ENCODE data around the gene OXGR1. TPM values are rescaled to one million over a fixed set of nuclear protein-coding genes. Genes with fewer than 3 reads are reported as not detected.

The OXGR1 gene
- total and polyA plus RNA-seq, 3 donors from 2014 or later: 0.13 to 0.43 TPM; not detected in 1

GRCh38 chr13:96996886-96997285, 2.6 kb upstream of the OXGR1 start:
- 76 to 80% methylated on average over 5 of the region's 5 CpGs for whole genome bisulfite sequencing, 2 donors
- H3K4me1 ChIP-seq: peaks cover 7% of the 10 kb centered on the region
- H3K36me3 ChIP-seq (ENCODE audit: low read depth, missing control alignments): no peaks in the 10 kb centered on the region
- no peak for DNase-seq
- H3K9me3 ChIP-seq: no peaks in the 10 kb centered on the region
- H3K27me3 ChIP-seq: no peaks in the 10 kb centered on the region
- no peak overlapping the region for H3K4me3 ChIP-seq
- no peak overlapping the region for H3K27ac ChIP-seq
- intact Hi-C loops (cut with DNase I; ENCODE audit: low total_unique reads): no loop called here
- TF ChIP-seq POLR2A (IDR thresholded peaks at IDR 0.05) (no peak), CTCF (IDR thresholded peaks at IDR 0.05) (no peak)

- Histone ChIP-seq H3K4me1 (peaks cover 7% of the 10 kb centered on the region), H3K27ac (no peak overlapping the region), H3K4me3 (no peak overlapping the region), H3K36me3 (ENCODE audit: low read depth, missing control alignments) (no peaks in the 10 kb centered on the region), H3K9me3 (no peaks in the 10 kb centered on the region), H3K27me3 (no peaks in the 10 kb centered on the region)
- intact Hi-C loops (cut with DNase I; ENCODE audit: low total_unique reads): no loop called here
- no peak for TF ChIP-seq CTCF (IDR thresholded peaks at IDR 0.05)
- no peak for TF ChIP-seq POLR2A (IDR thresholded peaks at IDR 0.05)
- 78 to 80% methylated on average over 4 of the region's 4 CpGs for WGBS, 2 donors
- no peak for DNase-seq
These were observed 1.8 kb upstream of the OXGR1 start for GRCh38 chr13:96996107-96996506.

GRCh38 chr13:96994858-96995243, 575 bp upstream of the OXGR1 start:
- H3K27me3 ChIP-seq: no peaks in the 10 kb centered on the region
- intact Hi-C loops (cut with DNase I; ENCODE audit: low total_unique reads): no loop called here
- no peaks in the 10 kb centered on the region for H3K36me3 ChIP-seq (ENCODE audit: low read depth, missing control alignments)
- DNase-seq: no peak
- 31 to 37% methylated on average over 8 to 10 of the region's 10 CpGs for WGBS, 2 donors
- no peak for TF ChIP-seq POLR2A (IDR thresholded peaks at IDR 0.05)
- no peak for TF ChIP-seq CTCF (IDR thresholded peaks at IDR 0.05)
- no peak overlapping the region for H3K27ac ChIP-seq
- peak overlapping the region in 1 of 2 donors; percentile 42 for H3K4me3 ChIP-seq
- peaks cover 7% of the 10 kb centered on the region for H3K4me1 ChIP-seq
- H3K9me3 ChIP-seq: no peaks in the 10 kb centered on the region

GRCh38 chr13:96993634-96994016, 651 bp downstream of the OXGR1 start:
- WGBS, 2 donors: 23 to 25% methylated on average over 8 of the region's 8 CpGs
- TF ChIP-seq CTCF (IDR thresholded peaks at IDR 0.05) (no peak), POLR2A (IDR thresholded peaks at IDR 0.05) (no peak)
- intact Hi-C loops (cut with DNase I; ENCODE audit: low total_unique reads): no loop called here
- Histone ChIP-seq H3K36me3 (ENCODE audit: low read depth, missing control alignments) (no peaks in the 10 kb centered on the region), H3K27me3 (no peaks in the 10 kb centered on the region), H3K4me3 (peak overlapping the region; percentile 40 to 42), H3K27ac (no peak overlapping the region), H3K9me3 (no peaks in the 10 kb centered on the region), H3K4me1 (peaks cover 7% of the 10 kb centered on the region)
- no peak for DNase-seq

- Histone ChIP-seq H3K36me3 (ENCODE audit: low read depth, missing control alignments) (no peaks in the 10 kb centered on the region), H3K4me3 (no peak overlapping the region), H3K27ac (no peak overlapping the region), H3K27me3 (no peaks in the 10 kb centered on the region), H3K4me1 (peaks cover 7% of the 10 kb centered on the region), H3K9me3 (no peaks in the 10 kb centered on the region)
- no peak for DNase-seq
- 51 to 64% methylated on average over 2 of the region's 2 CpGs for WGBS, 2 donors
- intact Hi-C loops (cut with DNase I; ENCODE audit: low total_unique reads): no loop called here
- TF ChIP-seq CTCF (IDR thresholded peaks at IDR 0.05): no peak
- no peak for TF ChIP-seq POLR2A (IDR thresholded peaks at IDR 0.05)
These were observed 1.6 kb downstream of the OXGR1 start for GRCh38 chr13:96992633-96993032.
